Upper lobe of left lung (tissue), 6 donors: Measurements from ENCODE around the gene DYDC1. TPM values are rescaled to one million over a fixed set of nuclear protein-coding genes. Genes with fewer than 3 reads are reported as not detected.

ENCODE experiments used
- ATAC-seq, 2 donors: fragments of 200-7000 bp; cut with Tn5 transposase; one replicate each; pipeline ENCODE4 v1.9.1; 2022; ENCODE audit warnings: mild to moderate bottlenecking in 2 of 2, moderate library complexity in 2 of 2; ENCODE audit not compliant: low FRiP score in 2 of 2
- DNase-seq, 2 donors: peaks; one replicate each; pipeline ENCODE4 v3.0.0-alpha.2; 2019 to 2020
- H3K27ac ChIP-seq, 4 donors: fragments of 200-600 bp; sonication (generic); one replicate each; pipeline ENCODE4 v1.5.1; 2016 to 2019
- H3K27me3 ChIP-seq, 4 donors: fragments of 200-600 bp; sonication (generic); one replicate each; pipeline ENCODE4 v1.5.1; 2017 to 2019
- H3K36me3 ChIP-seq, 4 donors: fragments of 200-600 bp; sonication (generic); one replicate each; pipeline ENCODE4 v1.5.1; 2016 to 2019
- H3K4me1 ChIP-seq, 4 donors: fragments of 200-600 bp; sonication (generic); one replicate each; pipeline ENCODE4 v1.5.1; 2018 to 2019
- H3K4me3 ChIP-seq, 4 donors: fragments of 200-600 bp; sonication (generic); one replicate each; pipeline ENCODE4 v1.5.1; 2017 to 2019; ENCODE audit warnings: mild to moderate bottlenecking in 2 of 4, moderate library complexity in 1 of 4
- H3K9me3 ChIP-seq, 4 donors: fragments of 200-600 bp; sonication (generic); one replicate each; pipeline ENCODE4 v1.5.1; 2018 to 2019
- EP300 ChIP-seq, 4 donors: sonication (generic); formaldehyde crosslinking; IDR thresholded peaks; one replicate each; pipeline ENCODE4 v1.5.1; 2017; ENCODE audit warnings: antibody characterized with exemption in 4 of 4, control low read depth in 2 of 4
- POLR2A ChIP-seq, 4 donors: fragments of 450-650 bp; IDR thresholded peaks; one replicate each; pipeline ENCODE4 v1.5.1; 2016 to 2017; ENCODE audit warnings: antibody characterized with exemption in 4 of 4, mild to moderate bottlenecking in 2 of 4
- POLR2AphosphoS5 ChIP-seq, 2 donors: sonication (generic); formaldehyde crosslinking; IDR thresholded peaks; one replicate each; pipeline ENCODE4 v1.5.1; 2017; ENCODE audit warnings: antibody characterized with exemption in 2 of 2
- WGBS, 2 donors: methylation state at CpG; one replicate each; pipeline ENCODE4 v1.1.5; 2017 to 2018; 5-methylcytosine and 5-hydroxymethylcytosine counted together
- total RNA-seq, 6 donors: library from RNA; depleted of rRNA in 4 of 6; stranded (reverse); fragments of >200 nt in 4 of 6; gene quantifications; one replicate each; pipeline versions ENCODE4 v1.1.0 to v1.2.1, GENCODE V29; 2016 to 2021
- TF ChIP-seq, protein P1 (sequence below), 6 experiments: fragments of 450-650 bp in 4 of 6; fragments of 200-600 bp in 2 of 6; sonication (generic) in 2 of 6; IDR thresholded peaks; one replicate each; pipeline ENCODE4 v1.5.1; 2016 to 2019; ENCODE audit warnings: antibody characterized with exemption in 6 of 6
- donor health status: DM: no; HTN: no; CAD: no; lungs with moderate emphysema.
- donor health status: DM: no; HTN: yes; CAD: no; lungs with severe emphysema.

The DYDC1 gene
- total RNA-seq, 6 donors from 2014 or later: 0.71 to 8.7 TPM; not detected in 4

DNA sequence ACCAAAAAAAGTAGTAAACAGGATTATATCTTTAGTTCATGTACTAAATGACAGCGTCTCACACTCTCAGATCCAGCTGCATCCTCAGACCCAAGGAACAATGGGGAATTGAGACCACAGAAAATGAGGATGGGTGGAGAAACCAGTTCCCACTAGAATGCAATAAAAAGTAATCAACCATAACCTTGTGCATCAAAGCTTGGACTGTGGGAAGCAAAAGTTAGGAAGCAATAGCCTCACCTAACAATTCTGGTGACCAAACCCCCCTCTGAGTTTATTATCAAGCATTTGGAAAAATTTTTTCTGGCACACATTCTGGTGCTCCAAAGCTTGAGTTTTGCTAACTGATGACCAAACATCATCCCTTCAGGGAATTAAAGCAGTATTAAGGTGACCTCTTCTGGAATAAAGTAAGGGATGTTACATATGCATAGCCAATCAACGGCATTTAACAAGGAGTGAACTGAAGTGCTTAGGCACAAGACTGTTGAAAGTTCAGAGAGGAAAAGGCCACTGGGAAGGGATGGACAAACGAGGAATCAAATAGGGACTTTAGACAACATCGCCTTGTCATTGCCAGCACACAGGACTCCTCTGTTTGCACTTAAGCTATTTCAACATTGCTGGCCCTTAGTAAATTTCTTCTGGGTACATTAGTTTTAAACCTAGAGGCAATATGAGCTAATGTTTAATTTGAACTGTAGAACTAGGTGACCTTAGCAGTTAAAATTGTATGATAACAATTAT, 65.9 kb downstream of the DYDC1 start:
- DNase-seq: no peak
- H3K9me3 ChIP-seq: no peaks in the 10 kb centered on the region
- H3K4me3 ChIP-seq: no peak overlapping the region
- H3K27me3 ChIP-seq: no peaks in the 10 kb centered on the region
- no peak for ATAC-seq
- TF ChIP-seq EP300 (IDR thresholded peaks at IDR 0.05): no peak
- no peak for TF ChIP-seq POLR2AphosphoS5 (IDR thresholded peaks at IDR 0.05)
- TF ChIP-seq, protein P1, sequence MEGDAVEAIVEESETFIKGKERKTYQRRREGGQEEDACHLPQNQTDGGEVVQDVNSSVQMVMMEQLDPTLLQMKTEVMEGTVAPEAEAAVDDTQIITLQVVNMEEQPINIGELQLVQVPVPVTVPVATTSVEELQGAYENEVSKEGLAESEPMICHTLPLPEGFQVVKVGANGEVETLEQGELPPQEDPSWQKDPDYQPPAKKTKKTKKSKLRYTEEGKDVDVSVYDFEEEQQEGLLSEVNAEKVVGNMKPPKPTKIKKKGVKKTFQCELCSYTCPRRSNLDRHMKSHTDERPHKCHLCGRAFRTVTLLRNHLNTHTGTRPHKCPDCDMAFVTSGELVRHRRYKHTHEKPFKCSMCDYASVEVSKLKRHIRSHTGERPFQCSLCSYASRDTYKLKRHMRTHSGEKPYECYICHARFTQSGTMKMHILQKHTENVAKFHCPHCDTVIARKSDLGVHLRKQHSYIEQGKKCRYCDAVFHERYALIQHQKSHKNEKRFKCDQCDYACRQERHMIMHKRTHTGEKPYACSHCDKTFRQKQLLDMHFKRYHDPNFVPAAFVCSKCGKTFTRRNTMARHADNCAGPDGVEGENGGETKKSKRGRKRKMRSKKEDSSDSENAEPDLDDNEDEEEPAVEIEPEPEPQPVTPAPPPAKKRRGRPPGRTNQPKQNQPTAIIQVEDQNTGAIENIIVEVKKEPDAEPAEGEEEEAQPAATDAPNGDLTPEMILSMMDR (IDR thresholded peaks at IDR 0.05): no peak
- no peak for TF ChIP-seq POLR2A (IDR thresholded peaks at IDR 0.05)
- no peaks in the 10 kb centered on the region for H3K4me1 ChIP-seq
- 59 to 68% methylated on average over 4 of the region's 4 CpGs for WGBS, 2 donors
- H3K36me3 ChIP-seq: no peaks in the 10 kb centered on the region
- no peak overlapping the region for H3K27ac ChIP-seq

DNA sequence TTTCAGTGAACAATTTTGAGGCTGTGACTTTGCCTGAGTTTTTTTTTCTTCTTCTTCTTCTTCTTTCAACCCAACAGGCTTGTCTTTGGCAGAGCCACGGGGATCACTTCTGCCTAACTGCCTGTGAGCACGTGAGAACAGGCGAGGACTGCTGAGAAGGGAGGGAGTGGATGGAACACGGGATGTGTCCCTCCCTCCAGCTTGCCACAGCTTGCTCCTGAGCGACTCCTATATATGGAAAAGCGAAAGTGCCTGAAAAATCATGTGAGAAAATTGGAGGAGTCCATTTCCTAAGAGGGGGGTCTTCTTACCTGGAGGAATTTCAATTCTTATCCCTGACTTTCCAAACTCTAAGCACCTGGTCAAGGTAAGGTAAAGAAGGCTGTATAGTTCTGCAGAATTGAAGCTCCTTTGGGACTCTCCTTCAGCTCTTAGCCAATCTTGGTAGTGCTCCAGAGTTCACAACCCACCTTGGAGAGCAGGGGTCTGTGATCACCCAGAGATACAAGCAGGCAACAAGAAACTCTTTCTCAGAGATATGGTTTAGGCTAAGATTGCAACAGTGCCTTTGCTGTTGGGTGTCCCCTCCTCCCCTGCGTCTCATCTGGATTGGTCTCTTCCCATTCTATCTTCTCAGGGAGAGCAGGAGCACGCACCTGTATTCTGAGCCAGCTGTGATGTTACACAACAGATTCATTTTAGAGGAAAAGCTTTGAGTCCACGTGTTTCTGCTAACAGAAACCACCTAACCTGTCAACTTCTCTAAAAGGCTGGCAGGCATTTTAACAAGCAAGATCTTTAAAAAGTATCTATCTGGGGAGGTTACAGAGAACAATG, 66.9 kb downstream of the DYDC1 start, which contains the start of gene MAT1A:
MAT1A (minus strand) TSS at position 208 of the 837 bp plus-strand sequence. CDS start 235 bp downstream, outside the sequence.
- Histone ChIP-seq H3K4me1 (no peaks in the 10 kb centered on the region), H3K4me3 (no peak within 1 kb of the TSS), H3K27ac (no peak within 1 kb of the TSS), H3K9me3 (no peaks in the 10 kb centered on the region), H3K36me3 (no peaks in the 10 kb centered on the region), H3K27me3 (no peaks in the 10 kb centered on the region)
- peak in 1 of 2 donors; percentile 40 for ATAC-seq
- TF ChIP-seq POLR2A (IDR thresholded peaks at IDR 0.05) (no peak), EP300 (IDR thresholded peaks at IDR 0.05) (no peak), POLR2AphosphoS5 (IDR thresholded peaks at IDR 0.05) (no peak)
- TF ChIP-seq, protein P1 (IDR thresholded peaks at IDR 0.05): no peak
- 32 to 36% methylated on average over 9 of the region's 9 CpGs for WGBS, 2 donors
- peak in 1 of 2 donors; percentile 34 for DNase-seq

DNA sequence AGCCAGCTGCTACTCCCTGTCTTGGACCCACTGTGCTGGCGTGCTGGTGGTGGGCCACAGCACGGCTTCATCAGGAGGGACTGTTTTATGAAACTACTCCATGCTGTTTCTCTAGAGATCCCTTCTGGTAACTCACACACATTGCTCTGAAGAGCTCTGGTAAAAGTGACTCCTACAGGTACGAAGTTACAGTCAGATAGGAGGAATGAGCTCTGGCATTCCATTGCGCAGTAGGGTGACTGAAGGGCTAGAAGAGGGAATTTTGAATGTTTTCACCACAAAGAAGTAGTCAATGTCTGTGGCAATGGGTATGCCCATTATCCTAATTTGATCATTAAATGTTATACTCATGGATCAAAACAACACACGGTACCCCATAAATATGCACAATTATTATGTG, 67.7 kb downstream of the DYDC1 start:
- H3K27me3 ChIP-seq: no peaks in the 10 kb centered on the region
- 89 to 92% methylated on average over 5 of the region's 5 CpGs for WGBS, 2 donors
- no peak for TF ChIP-seq POLR2A (IDR thresholded peaks at IDR 0.05)
- H3K27ac ChIP-seq: no peak overlapping the region
- no peaks in the 10 kb centered on the region for H3K4me1 ChIP-seq
- H3K9me3 ChIP-seq: no peaks in the 10 kb centered on the region
- H3K36me3 ChIP-seq: no peaks in the 10 kb centered on the region
- ATAC-seq: no peak
- DNase-seq: no peak
- H3K4me3 ChIP-seq: no peak overlapping the region

Other genes starting within 250 kb of the DYDC1 start
- 10 to 100 TPM in 3 of 6 donors, 1 to 10 TPM in 1, not detected in 2; 7.9 to 82.9 (median 26.5) TPM for gene PLAC9, start 224.0 kb downstream of the DYDC1 start, total RNA-seq
- 100 to 1,000 TPM; 108 to 327 (median 194) TPM for gene ANXA11, start 151.2 kb downstream of the DYDC1 start, total RNA-seq
- gene MAT1A, start 67.1 kb downstream of the DYDC1 start, total RNA-seq: 1 to 10 TPM in 1 of 6 donors, under 1 TPM in 5; 0.15 to 2.1 (median 0.73) TPM
- 10 to 100 TPM in 1 of 6 donors, 1 to 10 TPM in 3, not detected in 2; 1.9 to 13.7 (median 3.6) TPM for gene DYDC2, start within 50 bp of the DYDC1 start, total RNA-seq
- 10 to 100 TPM; 19.9 to 46.0 (median 33.2) TPM for gene PRXL2A, start 51.8 kb upstream of the DYDC1 start, total RNA-seq
- gene TSPAN14, start 97.6 kb upstream of the DYDC1 start, total RNA-seq: 100 to 1,000 TPM in 4 of 6 donors, 10 to 100 TPM in 2; 52.1 to 157 (median 111) TPM
- 1 to 10 TPM in 1 of 6 donors, under 1 TPM in 4, not detected in 1; 0.15 to 1.0 (median 0.55) TPM for gene SH2D4B, start 181.1 kb upstream of the DYDC1 start, total RNA-seq